NCI-H82 (cell line): ENCODE measurements around the gene ZAR1L.

Experiments used
- DNase-seq: peaks from one replicate; lab custom pipeline; 2025; lab: John Stamatoyannopoulos, UW

ZAR1L gene

DNA sequence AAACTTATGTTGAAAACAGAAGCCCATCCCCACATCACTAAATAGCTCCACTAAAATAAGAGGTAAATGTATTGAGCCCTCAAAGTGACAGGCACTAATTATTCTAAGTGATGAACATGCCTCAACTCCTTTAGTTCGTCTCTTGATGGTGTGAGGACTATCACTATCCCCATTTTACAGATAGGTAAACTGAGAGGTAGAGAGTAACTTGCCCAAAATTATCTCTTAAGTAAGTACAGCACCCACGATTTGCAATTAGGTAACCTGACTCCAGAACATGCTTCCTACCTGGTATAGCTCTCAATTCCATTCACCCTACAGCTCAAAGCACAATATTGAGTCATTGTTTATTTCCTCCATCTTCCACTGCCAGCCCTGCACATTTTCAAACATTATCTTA is 12.7 kb downstream of the ZAR1L start:
- no peak for DNase-seq

DNA sequence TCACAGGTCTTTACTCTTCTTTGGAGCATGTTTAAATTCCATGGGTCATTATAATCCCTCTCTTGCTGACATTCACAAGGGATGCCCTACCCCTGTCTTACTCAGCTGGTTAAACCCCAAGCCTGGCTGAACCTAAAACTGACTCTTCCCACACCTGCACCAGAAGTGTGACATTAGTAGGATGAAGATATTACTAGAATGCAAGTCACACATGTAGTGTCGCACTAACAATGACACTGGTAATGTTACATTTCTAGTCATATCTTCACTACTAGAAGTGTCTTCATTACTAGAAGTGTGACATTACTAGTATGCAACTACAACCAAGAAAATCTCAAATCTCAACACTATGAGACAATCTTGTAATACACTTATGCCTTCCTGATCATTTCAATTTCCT is 14.2 kb downstream of the ZAR1L start:
- DNase-seq: no peak

DNA sequence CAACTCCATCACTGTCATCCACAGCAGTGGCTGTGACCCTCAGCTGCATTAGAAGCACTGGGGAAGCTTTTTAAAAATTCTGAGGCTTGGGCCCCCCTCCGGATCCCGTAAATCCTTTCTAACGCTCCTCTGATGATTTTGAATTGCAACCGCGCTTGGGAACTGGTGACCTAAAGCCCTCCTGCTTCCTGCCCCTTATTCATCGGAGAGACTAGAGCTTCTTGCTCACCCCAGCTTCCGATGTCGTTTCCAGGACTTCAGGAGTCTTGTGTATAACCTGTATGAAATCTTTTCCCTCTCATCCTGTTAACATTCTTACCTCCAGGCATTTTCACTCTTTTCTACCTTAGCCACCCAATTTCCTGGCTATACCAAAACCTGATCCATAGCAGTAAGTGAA is 14.8 kb downstream of the ZAR1L start:
- no peak for DNase-seq

DNA sequence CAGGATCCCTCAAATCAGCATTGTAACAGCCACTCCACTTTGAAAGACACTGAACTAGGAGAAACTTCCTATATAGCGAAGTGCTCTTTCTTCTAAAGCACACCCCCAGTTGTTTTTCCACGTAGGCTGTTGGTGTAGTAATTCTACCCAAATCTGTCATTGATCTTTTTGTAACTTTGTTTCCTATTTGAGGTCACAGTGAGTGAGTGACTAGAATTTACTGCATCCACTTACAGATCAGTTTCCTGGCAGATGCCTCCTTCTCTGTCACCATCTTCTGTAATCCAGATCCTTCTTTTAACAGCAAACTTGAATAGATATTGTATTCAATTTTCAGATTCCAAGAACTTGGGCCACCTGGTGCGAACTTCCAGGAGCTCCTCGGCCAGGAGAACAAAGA is 15.3 kb downstream of the ZAR1L start:
- DNase-seq: no peak

DNA sequence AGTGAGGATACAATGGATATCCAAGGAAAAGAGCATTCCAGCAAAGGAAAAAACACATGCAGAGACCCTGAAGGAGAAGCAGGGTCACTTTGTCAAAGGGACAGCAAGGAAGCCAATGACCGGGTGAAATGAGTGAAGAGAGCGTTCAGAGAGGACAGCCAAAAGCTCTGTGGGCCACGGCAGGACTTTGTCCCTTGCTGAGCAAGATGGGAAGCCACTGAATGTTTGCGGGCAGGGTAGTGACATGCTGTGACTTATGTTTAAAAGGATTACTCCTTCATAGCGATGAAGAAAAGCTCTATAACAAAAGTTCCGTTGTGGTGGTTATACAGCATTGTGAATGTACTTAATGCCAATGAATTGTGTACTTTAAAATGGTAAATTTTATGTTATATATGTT is 16.5 kb downstream of the ZAR1L start:
- DNase-seq: peak; percentile 36

DNA sequence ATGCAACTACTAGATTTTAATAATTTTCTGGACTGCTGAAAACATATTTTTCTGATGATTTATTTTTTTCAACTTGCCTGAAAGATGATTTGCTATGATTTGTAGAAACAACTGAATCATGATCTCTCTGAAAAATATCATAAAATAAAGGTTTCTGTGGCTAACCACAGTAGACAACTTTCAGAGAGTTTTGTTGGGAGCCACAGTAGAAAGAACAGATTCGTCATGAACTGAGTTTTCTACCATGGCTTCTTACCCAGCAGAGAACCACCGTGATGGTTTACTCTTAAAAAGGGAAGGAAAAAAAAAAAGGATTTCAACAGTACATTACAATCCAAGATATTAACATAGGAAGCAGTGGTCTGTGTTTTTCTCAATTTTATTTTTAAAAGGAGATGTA is 18.0 kb downstream of the ZAR1L start:
- DNase-seq: no peak

DNA sequence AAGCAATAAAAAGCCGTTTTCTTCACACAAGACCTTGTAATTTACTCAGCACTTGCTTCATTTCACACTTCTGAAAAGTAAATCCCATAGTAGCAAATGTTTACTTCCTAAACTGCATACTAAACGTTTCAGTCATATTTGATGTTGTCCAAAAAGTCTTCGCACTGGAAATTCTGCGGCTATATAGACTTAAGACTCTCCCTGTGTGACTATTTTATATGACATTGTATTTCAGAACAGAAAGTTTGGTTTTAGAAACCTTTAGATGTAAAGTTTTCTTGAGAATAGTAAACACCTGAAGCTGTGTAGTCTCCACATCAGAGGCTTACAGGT is 29.6 kb downstream of the ZAR1L start:
- DNase-seq: no peak

DNA sequence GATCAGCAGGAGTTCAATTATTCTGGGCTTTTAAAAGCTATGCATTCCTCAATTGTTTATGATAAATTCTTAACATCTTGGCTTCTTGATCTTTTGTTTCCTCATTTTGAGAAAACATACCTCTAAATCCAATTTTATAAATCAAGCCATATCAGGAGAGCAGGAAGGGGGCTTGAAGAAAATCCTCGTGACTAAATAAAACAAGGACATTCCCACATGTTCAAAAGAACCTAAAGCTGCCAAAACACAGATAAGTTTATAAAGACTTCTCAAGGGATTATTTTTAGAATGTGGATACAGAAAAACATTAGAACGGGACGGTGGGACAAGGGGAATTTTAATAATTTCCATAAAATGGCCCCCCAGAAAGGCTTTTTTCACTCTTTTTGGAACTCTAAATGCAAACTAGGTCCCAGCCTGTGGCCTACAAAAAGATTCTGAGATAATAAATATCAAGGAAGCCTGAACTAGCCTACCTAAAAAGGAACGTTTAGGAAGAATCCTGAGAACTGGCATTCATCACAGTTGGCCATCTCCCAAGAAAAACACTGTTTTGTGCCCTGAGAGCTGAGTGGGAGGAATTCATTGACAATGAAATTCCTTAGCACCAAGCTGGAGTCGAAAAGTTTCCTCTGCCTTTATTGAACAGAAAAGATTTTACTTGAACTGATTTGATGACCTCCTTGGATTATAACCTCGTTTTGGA is 30.1 kb downstream of the ZAR1L start:
- no peak for DNase-seq

DNA sequence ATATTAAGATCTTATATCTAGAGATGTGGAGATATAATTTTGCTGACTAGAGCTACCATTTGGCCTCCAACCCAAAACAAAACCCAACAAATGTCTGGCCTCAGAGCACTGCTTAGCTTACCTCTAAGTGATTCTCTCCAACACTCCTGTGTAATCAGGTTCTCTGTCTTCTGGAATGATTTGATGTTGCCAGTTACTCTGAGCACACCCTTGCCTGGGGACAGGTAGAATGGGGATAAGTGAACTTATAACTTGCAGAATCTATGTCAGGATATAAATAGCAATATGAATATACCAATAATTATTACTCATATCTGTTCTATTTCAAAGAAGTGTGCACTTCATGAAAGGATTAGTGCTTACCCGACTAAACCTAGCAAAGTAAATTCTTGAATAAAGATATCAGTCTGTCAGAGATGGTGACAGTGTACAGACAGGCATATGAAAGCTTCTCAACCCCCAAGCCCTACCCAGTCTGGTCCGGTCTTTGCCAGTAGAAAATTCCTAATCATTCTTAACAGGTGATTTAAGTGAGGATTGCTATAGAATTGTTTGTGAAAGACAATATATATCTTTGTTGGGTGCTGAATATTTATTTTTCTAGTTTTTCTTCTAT is 33.0 kb downstream of the ZAR1L start:
- no peak for DNase-seq

DNA sequence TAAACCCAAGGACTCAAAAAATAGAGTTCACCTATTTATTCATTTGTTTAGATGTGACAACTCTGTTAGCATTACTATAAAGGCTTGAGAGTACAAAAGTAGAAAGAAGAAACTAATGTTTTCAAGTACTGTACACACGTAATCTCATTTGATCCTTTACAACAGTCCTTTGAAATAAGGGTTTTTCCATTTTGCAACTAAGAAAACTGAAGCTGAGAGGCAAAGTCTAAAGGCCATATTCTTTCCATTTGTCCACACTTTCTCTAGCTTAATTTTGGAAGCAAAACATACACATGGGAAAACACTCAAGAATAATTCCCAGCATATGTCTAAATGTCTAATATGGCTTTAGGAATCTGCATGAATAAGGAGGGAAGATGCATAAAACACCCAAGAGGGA is 34.1 kb downstream of the ZAR1L start:
- DNase-seq: no peak

DNA sequence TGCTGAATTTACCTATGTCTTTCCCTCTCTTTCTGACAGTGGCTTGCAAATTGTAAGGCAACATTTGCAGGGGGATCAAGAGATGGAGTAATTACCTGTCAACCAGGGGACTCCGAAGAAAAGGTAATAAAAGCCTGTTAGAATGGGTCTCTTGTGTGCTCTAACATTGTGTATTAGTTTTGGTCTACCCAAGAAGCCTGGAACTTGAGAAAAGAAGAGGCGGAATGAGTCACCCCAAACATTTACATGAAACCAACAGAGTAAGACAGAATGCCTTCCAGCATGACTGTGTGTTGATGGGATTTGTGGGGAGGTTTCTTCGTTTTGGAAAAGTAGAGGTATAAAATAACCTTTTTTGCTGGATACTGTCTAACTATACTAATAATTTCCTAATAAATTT is 36.7 kb downstream of the ZAR1L start:
- DNase-seq: no peak

DNA sequence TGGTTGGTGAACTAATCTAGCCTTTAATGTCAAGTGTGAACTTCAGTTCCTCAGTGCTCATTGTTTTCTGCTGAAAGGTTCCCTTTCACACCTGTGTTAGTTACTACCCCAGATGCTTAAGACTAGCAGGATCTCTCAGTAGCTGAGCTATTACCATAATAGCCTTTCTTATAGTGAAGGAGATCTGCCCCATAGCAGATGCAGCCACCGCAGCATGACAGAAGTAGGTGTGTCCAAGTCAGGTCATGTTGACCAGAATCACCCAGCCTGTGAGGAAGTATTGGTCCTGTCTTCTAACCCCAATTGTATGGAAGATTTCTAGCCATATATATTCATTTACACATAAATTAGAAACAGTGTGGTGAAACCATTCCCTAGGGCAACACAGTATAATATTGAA is 37.3 kb downstream of the ZAR1L start:
- no peak for DNase-seq

DNA sequence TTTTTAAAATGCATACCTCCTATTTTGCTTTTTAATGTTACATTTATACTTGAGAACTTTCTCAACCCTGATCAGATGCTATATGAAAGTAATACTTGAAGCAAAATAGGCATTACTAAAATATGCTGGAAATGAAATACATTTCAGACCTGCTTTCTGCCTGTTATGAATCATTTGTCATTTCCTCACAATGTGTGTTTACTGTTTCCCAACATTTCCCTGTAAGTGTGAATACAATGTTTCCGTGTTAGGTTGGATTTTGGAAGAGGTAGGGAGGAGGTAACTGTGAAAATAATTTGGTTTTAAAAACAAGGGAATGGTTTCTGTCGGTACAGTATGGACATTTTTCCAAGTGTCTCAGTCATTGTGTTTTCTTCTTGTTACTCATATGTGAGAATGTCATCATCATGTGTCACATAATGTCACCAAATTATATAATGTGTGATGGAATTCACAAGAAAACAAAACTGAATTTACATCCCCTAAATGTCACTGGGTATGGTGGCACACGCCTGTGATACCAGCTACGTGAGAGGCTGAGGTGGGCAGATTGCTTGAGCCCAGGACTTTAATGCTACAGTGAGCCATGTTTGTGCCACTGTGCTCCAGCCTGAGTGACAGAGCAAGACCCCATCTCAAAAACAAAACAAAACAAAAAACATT is 43.0 kb downstream of the ZAR1L start:
- DNase-seq: no peak

DNA sequence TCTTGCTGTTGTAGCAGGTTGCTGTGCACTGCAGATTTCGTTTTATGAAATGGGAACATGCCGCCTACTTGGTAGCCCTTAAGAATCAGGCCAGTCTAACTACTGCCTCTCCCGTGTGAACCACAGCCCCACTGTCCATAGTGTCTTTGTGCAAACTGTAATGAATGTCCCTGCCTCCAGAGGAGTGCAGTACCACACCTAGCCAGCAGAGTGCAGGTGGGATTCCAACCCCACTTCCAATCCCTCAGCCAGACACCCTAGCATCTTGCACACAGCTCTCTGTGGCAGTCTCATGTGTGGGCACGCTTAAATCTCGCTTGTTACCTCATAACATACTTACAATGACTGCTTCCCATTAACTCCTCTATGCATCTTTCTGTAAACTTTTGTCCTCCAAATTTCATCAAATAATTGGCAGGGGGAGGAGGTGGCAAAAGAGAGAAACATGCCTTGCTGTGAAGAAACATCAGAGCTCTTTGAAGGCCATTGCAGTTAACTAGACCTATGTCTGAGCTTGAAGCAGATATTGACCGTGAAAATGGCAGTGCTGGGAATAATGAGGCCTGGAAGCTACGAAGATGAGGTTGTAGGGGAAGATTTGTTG is 47.2 kb downstream of the ZAR1L start:
- peak; percentile 20 for DNase-seq

DNA sequence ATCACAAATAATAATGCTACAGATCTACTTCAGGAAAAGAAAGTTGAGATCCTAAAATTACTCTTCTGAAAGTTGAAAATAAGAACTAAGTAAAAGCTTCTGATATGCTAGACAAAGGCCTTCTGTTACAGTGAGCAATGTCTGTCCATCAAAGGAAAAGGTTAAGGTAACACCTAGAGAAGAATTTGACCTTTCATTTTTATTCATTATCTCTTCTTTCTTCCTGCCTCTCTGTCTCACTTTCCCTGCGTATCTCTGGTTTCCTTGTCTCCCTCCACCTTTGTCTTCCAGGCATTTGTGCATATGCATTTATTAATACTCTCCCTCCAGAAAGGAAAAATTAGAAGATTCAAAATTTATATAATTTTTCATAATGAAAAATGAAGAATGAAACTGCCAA is 49.0 kb downstream of the ZAR1L start:
- DNase-seq: no peak

DNA sequence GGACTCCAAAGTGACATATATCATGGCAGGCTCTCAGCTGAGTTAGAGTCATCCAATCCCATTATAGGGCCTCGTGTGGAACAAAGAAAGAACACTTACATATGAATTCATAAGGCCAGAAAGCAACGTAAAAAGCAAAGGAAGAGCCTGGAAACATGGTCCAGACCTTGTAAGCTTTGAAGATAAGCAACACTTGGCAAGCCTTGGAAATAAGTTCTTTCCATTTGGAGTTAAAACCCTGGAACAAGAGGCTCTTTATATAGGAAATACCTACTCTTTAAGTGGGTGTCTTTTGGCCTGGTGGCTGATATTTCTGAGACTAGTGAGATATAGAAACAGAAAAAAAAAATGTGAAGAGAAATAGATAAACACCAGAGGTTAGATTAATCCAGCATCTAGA is 49.4 kb downstream of the ZAR1L start:
- no peak for DNase-seq

DNA sequence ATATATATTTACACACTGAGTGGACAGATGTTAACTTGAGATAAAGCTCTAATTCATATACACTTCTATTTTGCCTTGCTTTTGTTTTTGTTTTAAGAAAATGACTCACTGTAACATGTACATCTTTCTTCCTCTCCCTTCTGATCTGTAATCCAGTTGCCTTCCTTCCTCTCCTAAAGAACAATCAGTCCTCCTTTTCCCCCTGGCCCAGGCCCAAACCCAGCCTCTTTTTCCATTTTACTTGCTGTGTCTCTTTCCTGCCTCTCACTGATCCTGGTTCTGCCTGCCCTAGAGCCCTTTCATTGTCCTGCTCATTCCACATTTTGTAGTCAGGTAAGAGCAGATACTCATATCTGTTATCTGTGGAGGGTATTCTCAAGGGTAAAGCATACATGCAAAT is 50.8 kb downstream of the ZAR1L start:
- DNase-seq: no peak

DNA sequence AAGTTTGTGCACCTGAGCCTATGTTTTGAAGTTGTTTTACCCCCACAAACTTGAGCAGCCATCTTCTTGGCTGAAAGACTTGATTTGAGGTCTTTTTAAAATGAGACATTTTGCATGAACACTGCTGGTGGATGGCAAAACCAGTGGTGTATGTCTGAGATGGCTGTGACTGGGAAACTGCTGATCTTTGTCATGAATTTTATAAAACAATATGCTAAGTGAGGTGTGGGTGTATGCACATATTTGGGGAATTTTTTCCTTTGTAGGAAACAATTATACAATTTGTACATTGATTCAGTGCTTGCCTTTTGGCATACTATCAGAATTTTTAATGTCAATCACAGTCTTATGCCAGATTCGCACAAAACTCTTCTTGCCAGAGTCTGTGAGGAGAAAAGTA is 52.5 kb downstream of the ZAR1L start:
- DNase-seq: no peak

DNA sequence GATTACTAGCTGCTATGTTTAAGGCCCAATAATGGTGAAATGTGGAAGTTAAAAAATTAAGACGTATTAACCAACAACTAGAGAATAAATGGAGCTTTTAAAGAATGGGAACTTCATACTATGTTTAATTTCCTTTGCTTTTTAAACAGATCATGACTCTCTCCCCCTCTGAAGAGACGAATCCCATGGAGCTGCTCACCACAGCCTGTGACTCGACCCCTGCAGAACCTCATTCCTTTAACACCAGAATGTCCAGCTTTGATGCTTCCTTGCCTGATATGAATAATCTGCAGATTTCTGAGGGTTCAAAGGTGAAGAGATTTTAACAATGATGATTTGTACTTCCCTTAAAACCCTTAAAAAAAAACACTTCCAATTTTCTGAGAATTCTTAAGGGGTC is 53.0 kb downstream of the ZAR1L start:
- DNase-seq: no peak

DNA sequence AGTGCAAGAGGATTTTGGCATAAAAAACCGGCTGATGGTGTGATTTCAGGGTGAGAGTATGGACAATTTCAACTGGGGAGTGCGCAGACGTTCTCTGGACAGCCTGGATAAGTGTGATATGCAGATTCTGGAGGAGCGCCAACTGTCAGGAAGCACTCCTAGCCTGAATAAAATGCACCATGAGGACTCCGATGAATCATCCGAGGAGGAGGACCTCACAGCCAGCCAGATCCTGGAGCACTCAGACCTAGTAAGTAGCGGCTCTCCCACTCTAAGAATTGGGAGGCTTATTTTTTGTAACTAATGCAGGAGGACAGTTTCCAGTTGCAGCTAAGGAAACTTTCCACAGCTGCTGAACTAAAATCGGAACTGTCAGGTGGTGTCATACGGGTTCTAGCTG is 53.6 kb downstream of the ZAR1L start:
- no peak for DNase-seq

DNA sequence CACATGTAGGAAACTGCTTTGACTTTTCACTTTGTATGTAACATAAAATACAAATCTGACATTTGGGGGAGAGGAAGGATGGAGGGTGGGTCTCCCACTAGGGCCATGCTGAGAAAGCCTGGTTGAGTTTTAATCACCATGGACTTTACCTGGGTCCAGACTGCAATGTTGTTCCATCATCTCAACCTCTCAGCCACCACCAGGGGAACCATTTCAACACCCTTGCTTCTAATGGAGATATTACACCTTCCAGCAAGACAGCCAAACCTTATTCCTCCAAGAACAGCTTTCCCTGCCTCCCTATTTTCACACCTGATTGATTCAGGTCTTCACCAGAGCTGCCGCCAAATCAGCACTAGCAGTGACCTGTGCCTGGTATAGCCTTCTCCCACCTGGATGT is 56.0 kb downstream of the ZAR1L start:
- peak; percentile 17 for DNase-seq

DNA sequence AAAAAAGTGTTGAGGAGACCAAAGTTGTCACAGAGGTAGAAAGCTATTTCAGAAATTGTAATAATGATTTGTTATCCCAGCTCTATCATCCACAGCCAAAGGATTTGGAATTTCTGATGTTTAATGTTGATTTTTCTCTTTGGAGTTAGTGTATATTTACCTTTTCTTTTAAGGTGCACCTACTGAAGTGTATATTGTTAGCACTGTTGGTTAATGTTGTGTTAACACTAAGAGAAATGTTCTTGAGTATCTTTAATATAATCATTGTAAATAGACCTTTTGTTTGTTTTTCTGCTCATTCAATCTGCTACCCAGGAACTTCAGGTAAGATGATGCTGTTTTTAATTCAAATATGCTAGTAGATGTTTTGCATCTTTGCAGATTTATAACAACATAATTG is 57.5 kb downstream of the ZAR1L start:
- no peak for DNase-seq

DNA sequence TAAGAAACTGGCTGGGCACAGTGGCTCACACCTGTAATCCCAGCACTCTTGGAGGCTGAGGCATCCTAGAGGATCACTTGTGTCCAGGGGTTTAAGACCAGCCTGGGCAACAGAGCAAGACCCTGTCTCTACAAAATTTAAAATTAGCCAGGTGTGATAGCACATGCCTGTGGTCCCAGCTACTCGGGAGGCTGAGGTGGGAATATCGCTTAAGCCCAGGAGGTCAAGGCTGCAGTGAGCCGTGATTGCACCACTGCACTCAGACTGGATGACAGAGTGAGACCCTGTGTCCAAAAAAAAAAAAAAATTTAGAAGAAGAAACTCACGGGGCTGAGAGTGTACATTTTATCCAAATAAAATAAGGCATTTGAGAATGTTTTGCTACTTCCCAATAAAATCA is 58.9 kb downstream of the ZAR1L start:
- DNase-seq: no peak

DNA sequence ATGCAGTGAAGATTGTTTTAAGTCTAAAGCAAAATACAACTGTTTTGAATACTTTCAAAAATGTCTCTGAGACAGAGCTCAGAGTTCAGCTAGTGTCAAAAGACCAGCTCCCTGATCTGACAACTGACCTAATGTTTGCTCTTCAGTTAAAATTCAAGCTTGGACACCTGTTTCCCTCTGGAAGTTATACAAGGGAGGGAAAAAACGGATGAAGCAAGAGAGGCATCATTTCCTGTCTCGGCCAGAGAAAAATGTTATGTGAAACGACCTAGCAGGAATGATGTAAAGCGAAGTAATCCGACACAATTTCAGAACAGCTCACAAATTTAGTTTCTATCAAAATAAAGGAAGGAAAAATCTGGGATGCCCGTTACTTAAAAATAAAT is 59.4 kb downstream of the ZAR1L start:
- no peak for DNase-seq
